TTC549 (cell line): ENCODE data around the gene TGFBRAP1.
"Not testable (repeated sequence)": the region's sequence is repeated elsewhere in the genome, so short reads cannot be mapped to it uniquely, and the experiment has no call there.

ENCODE experiments used
- FAIRE-seq: peaks from 2 replicates; lab custom pipeline; 2012; peaks lifted over from hg19 to GRCh38; lab: Jason Lieb, UNC

TGFBRAP1 gene

DNA sequence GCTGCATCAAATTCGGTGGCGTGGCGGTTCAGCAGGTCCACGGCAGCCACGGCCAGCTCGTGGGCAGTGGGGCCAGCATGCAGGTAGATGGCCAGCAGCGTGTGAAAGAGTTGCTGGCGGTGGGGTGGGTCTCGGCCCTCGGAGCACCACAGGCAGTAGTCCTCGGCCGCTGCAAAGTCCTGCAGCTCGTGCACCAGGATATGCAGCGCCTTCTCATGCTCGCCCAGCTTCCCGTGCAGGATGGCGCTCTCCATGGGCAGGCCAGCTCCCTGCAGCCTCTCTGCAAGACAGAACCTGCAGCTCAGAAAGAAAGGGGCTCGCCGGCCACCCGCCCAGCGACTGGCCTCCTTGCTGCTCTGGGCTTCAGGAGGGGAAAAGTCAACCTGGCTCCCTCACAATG is 60.1 kb downstream of the TGFBRAP1 start:
- no peak for FAIRE-seq

DNA sequence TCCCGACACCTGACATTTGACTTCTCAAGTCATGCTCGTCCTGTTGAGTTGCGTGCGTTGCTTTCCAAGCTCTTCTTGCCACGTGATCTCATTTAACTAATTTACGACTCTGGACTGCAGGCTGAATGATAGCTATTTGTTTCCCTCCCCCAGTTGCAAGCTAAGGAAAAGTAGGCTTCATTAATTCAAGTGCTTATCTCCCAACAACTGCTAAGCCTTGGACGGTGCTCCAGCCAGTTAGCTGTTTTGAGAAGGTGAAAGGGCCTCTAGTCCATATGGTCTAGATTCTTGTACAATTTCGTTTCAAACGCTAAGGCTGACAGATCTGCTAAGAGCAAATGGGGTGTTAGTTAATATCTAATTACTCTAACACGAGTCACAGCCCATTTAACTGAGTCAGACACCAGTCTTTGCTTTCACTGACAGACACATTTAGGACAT is 66.9 kb downstream of the TGFBRAP1 start:
- no peak for FAIRE-seq

DNA sequence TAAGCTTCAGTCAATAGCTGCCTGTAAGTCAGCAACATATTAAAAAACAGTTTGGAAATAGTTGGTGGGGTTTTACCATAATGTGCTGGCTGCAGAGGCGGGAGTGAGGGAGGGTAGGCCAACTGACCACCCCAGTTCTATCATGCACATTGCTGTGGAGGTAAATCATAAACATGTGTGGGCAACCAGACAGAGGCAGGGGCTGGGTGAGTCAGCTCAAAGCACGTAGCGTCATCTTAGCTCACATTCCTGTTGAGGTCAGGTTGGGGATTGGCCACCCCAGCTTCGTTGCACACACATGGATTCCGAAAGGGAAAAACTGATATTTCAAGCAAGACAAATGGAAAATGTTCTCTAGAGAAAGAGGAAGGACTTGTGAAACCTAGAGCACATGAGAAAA is 68.5 kb downstream of the TGFBRAP1 start:
- no peak for FAIRE-seq

DNA sequence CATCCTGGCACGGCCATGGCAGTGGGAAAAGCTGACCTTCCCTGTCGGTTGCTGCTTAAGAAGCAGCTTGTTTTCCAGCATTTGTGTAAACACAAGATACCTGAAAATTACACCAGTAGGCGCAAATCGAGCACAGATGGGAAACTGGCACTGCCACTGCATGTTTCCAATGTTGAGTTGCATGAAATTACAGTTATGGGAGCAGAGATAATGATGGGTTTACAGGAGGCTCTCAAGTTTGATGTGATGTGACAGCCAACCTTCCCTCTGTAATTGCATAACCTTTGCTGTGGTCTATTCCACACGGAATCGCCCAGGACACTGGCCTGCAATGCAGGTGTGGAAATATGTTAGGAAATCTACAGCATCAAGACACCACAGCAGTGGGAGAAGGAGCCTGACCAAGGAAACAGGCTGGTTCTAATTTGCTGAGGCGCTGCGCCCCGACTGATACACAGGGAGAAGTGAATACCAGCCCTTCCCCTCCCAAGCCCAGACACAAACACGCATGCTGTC is 70.6 kb downstream of the TGFBRAP1 start:
- no peak for FAIRE-seq

DNA sequence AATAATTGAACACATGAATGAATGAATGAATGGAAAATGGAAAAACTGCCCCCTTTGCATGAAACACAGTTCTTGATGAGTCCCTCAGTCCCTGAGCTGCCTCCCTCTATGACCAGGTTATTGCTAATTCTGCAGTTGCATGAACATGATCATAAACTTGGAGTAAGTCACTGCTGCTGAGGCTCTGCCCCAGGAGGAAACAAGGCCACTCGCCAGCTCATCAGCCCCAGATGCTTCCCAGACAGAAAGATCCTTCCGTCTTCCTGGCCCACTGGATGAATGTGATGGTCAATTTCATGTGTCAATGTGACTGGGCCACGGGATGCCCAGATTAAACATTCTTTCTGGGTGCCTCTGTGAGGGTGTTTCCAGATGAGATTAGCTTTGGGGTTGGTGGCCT is 71.6 kb downstream of the TGFBRAP1 start:
- no peak for FAIRE-seq

DNA sequence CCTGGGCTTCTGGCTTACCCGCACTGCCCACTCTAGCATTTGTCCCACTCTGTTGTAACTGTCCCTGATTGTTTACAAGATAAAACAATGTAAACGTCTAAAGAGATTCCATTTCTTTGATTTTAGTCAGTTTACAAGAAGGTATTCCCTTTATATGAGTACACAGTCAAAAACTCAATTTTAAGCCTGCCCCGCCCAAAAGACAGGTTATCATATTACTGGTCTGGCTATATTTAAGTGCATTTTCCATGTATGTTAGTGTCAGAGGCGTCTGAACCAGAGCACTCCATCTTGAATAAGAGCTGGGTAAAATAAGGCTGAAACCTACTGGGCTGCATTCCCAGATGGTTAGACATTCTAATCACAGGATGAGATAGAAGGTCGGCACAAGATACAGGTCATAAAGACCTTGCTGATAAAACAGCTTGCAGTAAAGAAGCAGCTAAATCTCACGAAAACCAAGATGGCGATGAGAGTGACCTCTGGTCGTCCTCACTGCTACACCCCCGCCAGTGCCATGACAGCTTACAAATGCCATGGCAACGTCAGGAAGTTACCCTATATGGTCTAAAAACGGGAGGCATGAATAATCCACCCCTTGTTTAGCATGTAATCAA is 73.0 kb downstream of the TGFBRAP1 start:
- FAIRE-seq: no peak

DNA sequence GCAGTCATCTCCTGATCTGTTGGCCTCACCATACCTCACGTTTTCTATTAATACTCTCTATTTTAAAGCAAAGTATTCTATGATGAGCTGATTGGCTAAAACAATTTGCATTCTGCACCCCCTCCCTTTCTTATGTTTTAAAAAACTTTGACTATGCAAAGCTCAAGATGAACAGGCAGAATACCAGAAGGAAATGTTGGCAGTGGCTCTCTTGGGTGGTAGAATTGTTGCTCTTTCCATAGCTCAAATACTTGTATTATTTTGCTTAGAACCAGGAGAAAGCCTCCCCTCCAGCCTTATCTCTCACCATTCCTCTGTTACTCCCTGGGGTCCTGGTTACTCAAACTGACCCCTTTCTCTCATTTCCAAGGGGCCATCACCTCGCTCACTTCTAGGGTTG is 73.6 kb downstream of the TGFBRAP1 start:
- FAIRE-seq: no peak

DNA sequence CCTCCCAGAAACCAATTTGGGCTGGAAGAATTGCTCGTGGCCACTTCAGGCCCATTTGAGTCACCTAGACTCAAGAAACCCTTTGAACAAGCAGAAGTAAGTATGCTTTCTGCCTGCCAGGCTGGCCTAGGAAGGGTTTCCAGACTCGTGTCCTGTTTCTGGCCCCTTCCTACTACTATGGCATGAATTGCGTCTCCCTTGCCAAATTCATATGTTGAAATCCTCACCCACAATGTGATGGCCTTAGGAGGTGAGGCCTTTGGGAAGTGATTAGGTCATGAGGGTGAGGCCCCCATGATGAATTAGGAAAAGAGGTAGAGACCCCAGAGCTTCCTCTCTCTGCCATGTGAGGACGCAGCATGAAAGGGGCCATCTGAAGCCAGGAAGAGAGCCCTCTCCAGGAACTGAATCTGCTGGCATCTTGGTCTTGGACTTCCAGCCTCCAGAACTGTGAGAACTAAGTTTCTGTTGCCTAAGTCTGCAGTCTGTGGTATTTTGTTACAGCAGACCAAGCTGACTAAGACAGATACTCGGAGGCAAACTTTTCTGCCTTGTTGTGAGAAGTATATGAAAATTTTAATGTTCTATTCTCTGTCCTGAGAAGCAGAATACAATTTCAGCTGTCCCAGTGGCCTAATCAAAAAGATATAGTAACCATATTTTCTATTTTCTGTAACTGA is 74.9 kb downstream of the TGFBRAP1 start:
- no peak for FAIRE-seq

DNA sequence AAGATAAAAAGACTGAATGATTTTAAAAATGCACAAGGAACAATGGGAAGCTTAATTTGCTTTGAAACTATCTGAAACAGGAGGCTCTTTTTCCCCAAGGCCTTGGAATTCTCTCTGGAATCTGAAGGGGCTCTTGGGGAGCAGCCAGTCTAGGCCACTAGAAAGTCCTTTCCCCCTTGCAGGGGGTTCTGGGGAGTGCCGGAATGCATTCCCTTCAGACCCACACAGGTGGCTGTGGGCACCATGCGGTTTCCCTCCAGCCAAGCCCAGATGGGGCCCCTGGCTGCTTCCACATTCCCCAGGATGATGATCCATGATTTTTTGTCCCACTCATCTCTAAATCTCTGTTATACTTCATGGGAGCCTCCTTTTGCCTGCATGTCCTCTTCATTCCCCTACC is 77.3 kb downstream of the TGFBRAP1 start:
- no peak for FAIRE-seq

DNA sequence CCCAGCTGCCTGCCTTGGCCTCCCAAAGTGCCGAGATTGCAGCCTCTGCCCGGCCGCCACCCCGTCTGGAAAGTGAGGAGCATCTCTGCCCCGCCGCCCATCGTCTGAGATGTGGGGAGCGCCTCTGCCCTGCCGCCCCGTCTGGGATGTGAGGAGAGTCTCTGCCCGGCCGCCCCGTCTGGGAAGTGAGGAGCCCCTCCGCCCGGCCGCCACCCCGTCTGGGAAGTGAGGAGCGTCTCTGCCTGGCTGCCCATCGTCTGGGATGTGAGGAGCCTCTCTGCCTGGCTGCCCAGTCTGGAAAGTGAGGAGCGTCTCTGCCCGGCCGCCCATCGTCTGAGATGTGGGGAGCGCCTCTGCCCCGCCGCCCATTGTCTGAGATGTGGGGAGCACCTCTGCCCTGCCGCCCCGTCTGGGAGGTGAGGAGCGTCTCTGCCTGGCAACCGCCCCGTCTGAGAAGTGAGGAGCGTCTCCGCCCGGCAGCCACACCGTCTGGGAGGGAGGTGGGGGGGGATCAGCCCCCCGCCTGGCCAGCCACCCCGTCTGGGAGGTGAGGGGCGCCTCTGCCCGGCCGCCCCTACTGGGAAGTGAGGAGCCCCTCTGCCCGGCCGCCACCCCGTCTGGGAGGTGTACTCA is 78.4 kb downstream of the TGFBRAP1 start:
- not testable (repeated sequence) for FAIRE-seq

DNA sequence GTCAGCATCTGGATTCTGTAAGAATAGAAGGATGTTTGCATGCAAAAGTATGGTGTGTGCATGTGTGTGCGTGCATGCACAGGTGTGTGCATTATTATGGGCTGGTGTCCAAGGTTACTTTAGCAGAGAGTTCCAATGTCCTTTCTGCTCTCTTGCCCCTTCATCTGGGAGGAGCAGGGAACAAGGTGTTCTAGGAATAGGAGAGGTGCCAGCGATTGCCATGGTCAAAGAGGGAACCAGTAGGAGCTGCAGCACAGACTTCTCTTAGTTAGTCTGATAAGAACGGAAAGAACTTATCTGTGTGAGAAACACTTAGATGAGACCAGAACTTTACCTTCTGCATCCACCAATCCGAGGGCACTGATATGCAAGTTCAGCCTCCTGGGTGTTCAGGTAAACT is 79.6 kb downstream of the TGFBRAP1 start:
- no peak for FAIRE-seq

DNA sequence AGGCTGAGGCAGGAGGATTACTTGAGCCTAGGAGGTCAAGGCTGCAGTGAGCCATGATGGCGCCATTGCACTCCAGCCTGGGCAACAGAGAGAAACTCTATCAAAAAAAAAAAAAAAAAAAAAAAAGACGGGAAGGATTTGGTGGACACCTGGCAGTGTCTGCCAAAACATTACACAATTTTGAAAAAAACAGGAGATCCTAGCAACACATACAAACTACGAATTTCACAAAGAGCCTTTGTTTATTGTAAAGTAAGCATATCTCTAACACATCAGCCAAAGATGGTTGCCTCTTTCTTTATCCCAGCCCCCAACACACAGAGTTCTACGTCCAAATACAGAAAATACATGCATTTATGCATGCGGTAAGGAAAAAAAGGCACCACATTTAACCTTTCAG is 80.4 kb downstream of the TGFBRAP1 start:
- no peak for FAIRE-seq

DNA sequence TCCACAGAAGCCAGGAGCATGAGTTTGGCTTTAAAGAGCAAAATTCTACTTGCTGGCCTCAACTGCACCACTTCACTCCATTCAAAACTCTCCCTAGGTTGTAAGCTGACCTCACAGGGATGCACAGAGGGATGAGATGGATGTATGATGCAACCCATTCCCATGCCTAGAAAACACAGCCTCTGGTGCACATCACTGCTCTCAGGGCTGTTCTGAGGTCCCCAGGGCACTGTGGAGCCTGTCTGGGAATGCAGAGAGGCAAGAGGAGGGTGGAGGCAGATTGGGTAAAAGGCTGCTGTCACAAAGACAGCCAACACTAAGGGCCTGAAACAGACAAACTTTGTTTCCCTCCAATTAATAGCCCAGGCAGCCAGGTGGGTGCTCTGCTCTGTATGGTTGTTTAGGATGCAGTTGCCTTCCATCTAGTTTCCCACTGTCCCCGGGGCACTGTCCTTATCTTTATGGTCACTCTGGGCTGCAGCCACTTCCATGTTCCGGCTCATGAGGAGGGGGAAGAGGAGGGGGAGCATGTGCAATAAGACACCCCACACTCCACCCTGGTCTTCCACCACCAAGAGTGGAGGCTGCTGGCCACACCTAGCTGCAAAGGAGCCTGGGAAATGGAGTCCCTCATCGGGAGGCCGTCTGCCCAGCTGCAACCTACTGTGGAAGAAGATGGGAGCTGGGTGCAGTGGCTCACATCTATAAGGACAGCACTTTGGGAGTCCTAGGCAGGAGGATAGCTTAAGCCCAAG is 81.0 kb downstream of the TGFBRAP1 start:
- FAIRE-seq: no peak

DNA sequence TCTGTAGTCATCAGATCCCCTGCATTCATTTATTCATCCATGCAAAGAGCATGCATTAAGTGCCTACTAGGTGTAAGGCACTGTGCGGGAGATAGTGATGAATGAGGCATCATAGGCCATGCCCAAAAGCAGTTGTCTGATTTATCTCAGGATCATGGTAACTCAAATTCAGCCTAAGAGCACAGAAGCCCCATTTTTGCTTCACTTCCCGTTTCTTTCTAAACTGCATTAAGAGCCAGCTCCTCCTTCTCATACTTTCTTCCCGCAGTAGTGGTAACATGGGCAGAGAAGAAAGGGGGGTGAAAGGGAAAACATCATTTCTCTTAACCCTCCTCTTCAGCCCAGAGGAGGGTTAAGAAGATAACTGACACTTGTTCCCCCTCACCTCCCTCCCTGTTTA is 85.1 kb downstream of the TGFBRAP1 start:
- FAIRE-seq: no peak

DNA sequence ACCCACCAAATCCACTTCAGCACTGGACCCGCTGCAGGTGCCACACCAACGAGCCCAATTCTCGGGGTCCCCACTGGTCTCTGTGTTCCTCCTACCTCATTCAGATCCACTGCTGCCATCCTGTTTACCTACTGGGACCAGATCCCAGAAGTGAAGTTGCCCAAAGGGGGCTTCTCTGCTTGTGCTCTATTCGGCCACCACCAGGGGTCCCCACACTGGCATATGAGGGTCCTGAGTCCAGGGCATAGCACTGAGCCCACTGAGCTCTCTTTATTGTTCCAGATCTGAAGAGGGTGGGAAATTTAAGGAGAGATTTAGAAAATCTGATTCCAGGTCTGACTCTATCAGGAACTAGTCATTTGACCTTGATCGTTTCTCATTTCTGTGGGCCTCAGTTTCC is 85.6 kb downstream of the TGFBRAP1 start:
- FAIRE-seq: no peak

DNA sequence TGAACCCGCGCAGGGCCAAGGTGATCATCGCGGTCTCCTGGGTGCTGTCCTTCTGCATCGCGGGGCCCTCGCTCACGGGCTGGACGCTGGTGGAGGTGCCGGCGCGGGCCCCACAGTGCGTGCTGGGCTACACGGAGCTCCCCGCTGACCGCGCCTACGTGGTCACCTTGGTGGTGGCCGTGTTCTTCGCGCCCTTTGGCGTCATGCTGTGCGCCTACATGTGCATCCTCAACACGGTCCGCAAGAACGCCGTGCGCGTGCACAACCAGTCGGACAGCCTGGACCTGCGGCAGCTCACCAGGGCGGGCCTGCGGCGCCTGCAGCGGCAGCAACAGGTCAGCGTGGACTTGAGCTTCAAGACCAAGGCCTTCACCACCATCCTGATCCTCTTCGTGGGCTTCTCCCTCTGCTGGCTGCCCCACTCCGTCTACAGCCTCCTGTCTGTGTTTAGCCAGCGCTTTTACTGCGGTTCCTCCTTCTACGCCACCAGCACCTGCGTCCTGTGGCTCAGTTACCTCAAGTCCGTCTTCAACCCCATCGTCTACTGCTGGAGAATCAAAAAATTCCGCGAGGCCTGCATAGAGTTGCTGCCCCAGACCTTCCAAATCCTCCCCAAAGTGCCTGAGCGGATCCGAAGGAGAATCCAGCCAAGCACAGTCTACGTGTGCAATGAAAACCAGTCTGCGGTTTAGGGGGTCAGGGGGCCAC is 87.1 kb downstream of the TGFBRAP1 start:
- no peak for FAIRE-seq

DNA sequence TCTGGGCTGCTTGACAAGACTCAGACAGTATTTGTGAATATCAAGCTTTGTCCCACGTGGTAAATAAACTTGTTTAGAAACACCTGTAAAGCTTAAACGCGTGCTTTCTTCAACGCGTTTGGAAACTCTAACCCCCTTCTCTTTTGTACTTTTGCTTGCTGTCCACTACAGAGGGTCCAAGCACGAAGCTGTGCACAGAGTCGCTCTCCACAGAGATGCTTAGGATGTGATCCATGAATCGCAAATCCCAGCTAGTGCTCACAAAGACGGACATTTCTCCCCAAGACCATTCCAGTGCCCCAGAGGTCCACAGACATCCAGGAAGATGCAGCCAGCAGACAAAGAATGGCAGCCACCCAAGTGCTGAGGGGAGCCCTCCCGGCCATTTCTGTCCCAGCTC is 88.1 kb downstream of the TGFBRAP1 start, which contains the start of gene GPR45:
Gene GPR45, plus strand, starts transcription at position 301 of the 400 bp plus-strand sequence. CDS start 116 bp downstream, outside the sequence.
- FAIRE-seq: no peak

DNA sequence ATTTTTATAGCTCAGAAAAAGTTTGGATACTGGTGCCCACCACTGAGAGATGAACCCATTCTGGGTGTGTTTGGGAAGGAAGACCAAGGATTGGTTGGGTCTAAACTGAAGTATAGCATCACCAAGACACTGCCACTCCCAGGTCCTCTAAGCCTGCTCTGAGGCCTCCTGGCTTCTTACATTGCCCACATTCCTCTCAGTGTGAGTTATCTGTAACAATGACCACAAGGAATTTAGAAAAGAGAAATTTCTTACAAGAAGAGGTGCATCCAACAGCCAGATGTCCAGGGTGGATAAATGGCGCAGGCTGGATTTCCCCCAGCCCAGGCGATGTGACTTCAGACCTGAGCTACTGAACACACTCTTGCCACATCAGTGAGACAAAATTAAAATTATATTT is 89.6 kb downstream of the TGFBRAP1 start:
- FAIRE-seq: no peak

DNA sequence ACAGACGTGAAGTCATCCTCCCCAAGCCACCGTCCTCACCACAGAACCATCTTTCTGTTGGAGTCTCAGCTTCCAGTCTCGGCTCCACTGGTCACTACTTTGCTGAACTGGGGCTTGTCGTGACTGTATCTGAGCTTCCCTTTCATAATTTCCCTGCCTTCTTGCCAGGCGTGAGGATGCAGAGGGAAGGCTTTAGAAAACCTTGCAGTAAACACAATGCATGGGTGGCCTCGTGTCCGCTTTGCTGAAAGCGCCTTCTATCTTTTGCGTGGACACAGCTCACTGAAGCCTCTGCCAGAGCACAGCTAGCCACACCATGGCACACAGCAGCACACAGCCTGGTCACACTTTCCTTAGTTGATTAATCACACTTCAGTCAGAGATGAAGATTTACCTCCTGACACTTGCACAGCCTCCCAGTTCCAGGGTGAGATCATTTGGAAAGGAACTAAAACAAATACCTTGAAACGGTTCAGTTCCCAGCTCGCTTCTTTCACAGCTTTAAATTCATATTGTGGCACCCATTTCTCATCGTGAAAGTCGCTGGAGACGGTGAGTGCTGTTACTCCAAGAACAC is 90.8 kb downstream of the TGFBRAP1 start:
- no peak for FAIRE-seq

DNA sequence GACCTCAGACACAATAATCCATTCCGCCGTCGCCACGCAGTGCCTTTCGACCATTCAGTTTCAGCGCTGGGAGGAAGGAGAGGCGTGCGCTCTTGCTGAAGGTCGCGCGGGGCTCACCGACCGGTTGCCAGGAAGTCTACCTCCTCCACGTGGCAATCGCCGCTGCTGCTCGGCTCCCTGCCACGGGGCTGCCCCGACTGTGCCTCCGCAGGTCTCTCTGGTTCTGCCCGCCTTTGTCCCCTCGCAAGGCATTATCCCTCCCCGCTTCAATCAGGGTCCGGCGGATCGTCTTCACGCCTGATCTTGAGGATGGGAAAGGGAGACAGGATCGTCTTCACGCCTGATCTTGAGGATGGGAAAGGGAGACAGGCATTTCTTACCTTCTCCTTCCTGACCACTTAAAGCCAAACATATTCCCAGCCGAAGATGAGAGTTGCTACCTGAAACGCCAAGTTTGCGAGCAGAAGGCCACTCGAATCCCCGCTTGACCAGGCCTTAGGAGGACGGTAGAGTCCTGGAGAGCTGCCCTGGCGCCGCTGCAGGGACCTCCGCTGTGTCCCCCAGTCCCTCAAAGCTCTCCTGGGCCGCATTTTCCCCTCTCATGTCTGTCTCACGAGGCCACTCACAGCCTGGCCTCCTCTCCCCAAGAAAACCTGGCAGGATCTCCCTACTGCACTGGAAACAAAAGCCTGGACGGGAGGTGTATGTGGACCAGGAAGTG is 92.3 kb downstream of the TGFBRAP1 start:
- no peak for FAIRE-seq

DNA sequence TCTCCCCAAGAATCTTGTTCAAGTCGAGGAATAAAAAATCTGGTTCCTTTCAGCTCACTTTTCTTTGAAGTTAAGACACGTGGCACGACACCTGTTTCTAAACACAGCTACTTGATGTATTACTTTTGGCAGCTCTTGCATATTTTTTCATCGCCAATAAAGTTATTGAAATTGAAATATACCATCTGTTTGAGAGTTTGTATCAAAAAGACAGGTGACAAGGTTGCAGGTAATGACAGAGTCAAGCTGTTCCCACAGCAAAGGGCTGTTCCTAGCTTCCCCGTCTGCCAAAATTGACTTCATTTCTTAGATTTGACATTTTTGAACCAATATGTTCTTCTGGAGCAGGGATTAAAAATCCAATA is 93.5 kb downstream of the TGFBRAP1 start:
- no peak for FAIRE-seq
